Heart left ventricle (tissue), 13 donors: ENCODE data around the gene MTSS2.

Source experiments
- CTCF ChIP-seq, 12 donors: fragments of 200-600 bp; sonication (generic) in 4 of 12; IDR thresholded peaks; one replicate each; pipeline versions ENCODE4 v1.5.0 to v1.8.0; 2018 to 2022; ENCODE audit warnings: antibody characterized with exemption in 12 of 12, mild to moderate bottlenecking in 5 of 12
- POLR2A ChIP-seq, 2 donors: fragments of 450-650 bp; IDR thresholded peaks; one replicate each; pipeline ENCODE4 v1.6.1; 2017; ENCODE audit warnings: antibody characterized with exemption in 2 of 2, mild to moderate bottlenecking in 2 of 2, moderate library complexity in 2 of 2
- donor health status: ischemic (EF 13 %, LVEDD 7.1; RV severe dilation, severe dysfunction).
- donor health status: DM: no; HTN: yes; CAD: no.
- donor health status: DM: no; HTN: no; CAD: no.
- donor health status: ischemic (EF 25% LVEDD 6.9; RV normal size, moderate dysfunction).
- donor health status: ischemic (EF 25% LVEDD 5.7; RV mildly dilated, moderate dysfunction).
- donor health status: ischemic (EF 35%, LVEDD 5.7; RV mildly dilated, moderate dysfunction).
- donor health status: nonischemic (EF 11% LVEDD 7.7; RV severe dilation, severe dysfunction).
- donor health status: DM: yes; HTN: yes; CAD: no.
- donor health status: PGD.
- donor health status: ischemic (EF 29% LVEDD 5.4; RV normal size, mild dysfunction).
- donor health status: nonischemic (EF 23%, LVEDD 6.1; RV moderate dilation, normal function).

GRCh38 chr16:70706948-70707465, 21.2 kb upstream of the MTSS2 start:
- TF ChIP-seq CTCF (IDR thresholded peaks at IDR 0.05) (no peak), POLR2A (IDR thresholded peaks at IDR 0.05) (no peak)
